ENCODE data around the gene TMEM258.

The TMEM258 gene

DNA sequence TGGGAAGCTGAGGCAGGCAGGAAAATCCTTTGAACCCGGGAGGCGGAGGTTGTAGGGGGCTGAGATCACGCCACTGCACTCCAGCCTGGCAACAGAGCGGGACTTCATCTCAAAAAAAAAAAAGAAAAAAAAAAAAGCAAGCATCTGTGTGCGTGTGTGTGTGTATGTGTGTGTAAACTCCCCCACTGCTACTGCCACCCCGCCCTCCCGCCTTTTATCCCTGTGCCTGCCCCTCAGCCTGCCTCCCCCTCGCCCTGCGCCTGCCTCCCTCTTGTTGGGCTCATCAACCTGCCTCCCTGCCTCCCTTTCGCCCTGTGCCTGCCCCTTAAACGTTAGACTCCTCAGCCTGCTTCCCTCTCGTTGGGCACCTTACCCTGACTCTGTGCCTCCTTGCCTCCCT lies 18.0 kb downstream of the TMEM258 start:
- DNase-seq: no peak

DNA sequence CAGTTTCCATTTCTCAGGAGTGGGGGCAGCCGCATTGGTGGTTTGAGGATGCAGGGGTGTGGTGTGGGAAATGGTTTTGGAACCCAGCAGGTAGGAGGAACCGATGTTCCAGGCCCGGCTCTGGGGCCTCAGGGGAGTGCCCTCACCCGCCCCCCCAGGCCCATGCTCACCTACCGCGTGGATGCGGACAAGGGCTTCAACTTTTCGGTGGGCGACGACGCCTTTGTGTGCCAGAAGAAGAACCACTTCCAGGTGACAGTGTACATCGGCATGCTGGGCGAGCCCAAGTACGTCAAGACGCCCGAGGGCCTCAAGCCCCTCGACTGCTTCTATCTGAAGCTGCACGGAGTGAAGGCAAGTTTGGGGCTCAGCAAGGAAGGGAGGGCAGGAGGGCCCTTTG lies 18.6 kb downstream of the TMEM258 start:
- no peak for DNase-seq

DNA sequence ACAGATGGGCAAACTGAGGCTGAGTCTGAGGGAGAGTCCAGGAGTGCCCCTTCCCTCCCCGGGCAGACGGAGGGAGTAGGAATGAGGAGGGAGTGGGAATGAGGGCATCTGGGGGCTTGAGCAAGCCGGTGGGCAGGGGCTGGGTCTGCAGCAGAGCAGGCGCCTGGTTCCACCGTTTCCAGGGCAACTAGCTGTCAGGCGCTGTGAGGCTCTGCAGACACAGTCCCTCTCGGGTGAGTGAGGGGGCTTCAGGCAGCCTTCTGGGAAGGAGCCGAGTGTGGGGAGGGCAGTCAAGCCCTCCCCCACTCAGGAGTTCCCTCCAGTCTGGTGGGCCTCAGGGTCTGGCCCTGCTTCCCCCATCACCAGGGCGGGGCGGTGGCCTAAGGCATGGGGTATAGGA lies 19.0 kb downstream of the TMEM258 start:
- DNase-seq: no peak

DNA sequence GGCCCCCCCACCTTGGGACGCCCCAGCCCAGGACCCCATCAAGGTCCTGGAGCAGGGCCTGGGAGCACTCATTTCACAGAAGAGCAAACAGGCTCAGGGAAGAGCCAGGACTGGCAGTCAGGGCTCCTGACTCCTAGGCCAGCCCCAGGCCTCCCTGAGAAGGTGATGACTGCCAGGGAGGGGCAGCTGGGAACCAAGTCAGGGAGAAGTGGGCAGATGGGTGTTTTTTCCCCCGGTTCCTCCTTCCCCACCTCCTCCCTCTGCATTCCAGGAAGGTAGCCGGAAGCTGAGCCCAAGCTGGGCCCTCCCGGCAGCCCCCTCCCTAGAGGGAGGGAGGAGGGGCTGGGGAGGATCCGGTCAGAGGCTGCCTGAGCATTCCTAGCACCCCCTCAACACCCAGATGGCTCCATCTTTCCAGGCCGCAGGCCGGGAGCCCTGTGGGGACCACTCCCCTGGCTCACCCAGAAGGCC lies 20.4 kb downstream of the TMEM258 start:
- DNase-seq: no peak

DNA sequence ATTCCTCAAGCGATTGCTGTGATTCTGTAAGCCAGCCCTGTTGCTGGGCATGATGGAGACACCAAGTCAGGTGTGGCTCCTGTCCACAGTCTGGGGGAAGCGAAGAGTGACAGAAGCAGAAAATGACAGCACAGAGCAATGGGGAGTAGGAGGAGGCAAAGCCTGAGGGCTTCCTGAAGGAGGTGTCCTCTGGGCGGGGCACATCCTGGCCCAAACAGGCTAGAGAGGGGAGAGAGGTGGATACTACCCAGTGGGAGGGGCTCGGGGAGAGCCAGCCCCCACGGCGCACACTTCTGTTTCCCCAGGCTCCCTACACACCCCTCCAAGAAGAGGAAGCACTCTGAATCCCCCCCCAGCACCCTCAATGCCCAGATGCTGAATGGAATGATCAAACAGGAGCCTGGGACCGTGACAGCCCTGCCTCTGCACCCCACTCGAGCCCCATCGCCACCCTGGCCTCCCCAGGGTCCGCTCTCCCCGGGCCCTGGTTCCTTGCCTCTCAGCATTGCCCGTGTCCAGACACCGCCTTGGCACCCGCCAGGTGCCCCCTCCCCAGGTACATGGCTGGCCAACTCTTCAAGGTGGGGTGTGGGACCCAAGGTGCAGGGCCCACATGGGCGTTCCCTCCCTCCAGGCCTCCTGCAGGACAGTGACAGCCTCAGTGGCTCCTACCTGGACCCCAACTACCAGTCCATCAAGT lies 21.1 kb downstream of the TMEM258 start:
- DNase-seq: no peak

DNA sequence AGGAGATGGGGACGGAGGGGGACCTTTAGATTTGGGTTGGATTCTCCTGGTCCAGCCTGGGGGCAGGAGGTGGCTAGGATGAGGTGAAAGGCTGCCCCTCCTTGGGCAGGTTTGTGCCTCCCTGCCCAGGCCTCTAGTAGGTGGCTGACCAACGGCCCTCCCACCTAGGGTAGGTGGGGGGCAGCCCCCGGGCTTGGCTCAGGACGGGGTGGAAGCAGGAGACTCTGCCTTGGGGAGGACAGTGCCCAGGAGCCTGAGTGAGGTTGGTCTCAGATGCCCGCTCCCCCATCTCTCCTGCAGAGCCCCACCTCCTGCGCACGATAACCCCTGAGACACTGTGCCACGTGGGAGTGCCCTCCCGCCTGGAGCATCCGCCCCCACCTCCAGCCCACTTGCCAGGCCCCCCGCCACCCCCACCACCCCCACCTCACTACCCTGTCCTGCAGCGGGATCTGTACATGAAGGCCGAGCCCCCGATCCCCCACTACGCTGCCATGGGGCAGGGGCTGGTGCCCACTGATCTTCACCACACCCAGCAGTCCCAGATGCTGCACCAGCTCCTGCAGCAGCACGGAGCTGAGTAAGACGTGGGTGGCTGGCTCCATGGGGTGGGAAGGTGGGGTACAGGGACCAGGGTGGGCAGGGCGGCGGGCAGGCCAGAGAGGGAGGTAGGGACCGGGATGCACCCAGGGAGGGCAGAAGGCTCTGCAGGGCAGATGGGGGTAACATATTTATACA lies 22.3 kb downstream of the TMEM258 start:
- DNase-seq: no peak

DNA sequence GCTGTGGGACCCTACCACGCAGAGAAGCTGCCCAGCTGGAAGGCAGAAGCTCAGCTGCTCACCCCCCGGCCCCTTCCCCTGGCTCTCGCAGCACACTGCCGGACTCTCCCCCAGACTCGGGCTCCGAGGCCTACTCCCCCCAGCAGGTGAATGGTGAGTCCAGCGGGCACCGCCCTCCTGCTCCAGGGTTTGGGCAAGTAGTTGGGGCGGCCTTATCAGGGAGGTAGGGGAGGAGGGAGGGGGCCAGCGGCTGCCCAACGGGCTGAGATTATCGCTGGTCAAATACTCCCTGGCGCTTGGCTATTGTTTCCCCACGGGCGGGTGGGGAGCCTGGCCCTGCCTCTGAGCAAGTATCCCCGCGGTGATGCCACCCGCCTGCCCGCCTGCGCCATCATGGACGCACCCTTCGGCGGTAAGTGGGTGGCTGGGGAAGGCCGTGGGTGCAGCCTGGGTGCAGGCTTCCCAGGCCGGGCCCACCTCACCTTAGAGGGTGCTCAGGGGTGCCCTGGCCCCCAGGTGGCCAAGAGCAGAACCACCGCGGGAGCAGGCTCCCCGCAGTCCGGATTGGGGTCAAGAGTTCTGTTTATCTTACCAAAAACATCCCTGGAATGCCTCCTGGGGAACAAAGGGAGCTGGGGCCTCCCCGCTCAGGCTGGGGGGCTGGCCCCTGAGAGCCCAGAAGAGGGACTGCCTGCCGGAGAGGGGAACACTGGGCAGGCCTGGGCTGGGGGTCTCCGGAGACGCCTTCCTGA lies 23.1 kb downstream of the TMEM258 start:
- no peak for DNase-seq

DNA sequence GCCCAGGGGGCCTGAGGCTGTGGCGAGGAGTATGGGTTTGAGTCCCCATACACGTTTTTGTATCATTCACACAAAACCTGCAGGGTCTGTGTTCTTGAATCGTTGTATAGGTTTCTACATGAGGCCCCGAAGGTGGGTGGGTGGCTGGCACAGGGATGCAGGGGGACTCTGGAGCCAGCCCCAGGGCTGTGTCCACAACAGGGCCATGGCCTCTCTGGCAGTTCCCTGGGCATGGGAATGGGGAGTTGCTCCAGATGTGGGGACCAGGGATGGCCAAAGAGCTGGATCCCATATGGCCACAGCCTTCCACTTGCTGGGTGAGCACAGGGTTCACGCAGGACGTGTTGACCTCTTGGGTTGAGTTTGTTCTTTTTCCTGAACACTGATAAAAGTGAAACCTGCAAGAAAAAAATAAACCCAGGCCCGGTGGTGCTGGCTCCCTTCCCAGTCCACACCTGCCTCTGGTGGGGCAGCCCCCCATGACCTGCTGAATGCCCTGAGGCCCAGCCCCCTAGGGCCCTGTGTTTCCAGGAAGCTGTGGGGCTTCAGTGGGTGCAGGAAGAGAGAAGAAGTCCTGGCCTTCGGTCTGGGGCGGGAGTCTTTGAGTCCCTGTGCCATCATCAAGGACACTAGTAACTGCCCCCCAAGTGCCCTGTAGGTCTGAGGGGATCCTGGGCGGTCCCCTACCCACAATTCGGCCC lies 23.9 kb downstream of the TMEM258 start:
- DNase-seq: no peak

DNA sequence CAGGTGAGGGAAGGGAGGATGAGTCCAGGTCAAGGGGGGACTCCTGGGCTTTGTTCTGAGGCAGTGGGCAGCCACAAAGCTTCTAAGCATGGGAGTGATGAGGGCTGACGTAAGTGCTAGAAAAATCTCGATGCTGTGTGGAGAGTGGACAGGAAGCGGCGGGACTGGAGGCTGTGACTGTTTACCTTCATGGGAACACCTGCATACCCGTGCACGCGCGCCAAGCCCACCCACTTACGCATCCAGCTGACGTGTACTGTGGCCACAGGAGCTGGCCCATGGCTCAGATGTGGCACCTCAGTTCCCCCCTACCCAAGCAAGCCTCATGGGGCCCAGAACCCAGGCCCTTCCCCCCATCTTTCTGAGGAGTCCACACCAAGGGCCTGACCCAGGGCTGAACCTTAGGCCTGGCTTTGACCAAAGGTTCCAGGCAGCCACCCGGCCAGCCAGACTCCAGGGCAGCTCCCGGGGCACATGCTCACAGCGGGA lies 26.0 kb downstream of the TMEM258 start:
- DNase-seq: no peak

DNA sequence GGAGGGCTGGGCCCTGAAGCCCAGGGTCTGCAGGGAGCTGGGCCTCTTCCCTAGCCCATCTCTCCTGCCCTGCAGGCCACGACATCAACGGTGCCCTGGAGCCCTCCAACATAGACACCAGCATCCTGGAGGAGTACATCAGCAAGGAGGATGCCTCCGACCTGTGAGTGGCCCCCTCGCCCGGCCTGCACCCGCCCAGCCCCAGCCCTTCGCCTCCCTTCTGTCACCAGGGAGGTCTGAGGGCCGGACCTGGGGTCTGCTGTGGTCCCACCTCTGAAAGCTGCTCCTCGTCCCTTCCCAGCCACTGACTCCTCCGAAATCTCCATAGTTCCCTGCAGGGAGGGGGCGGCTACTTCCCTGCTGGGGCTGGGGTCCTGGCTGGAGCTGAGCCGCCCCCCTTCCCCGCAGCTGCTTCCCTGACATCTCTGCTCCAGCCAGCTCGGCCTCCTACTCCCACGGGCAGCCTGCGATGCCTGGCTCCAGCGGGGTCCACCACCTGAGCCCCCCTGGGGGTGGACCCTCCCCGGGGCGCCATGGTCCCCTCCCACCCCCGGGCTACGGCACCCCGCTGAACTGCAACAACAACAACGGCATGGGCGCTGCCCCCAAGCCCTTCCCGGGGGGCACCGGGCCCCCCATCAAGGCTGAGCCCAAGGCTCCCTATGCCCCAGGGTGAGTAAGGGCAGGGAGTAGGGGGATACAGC lies 26.7 kb downstream of the TMEM258 start:
- DNase-seq: no peak

DNA sequence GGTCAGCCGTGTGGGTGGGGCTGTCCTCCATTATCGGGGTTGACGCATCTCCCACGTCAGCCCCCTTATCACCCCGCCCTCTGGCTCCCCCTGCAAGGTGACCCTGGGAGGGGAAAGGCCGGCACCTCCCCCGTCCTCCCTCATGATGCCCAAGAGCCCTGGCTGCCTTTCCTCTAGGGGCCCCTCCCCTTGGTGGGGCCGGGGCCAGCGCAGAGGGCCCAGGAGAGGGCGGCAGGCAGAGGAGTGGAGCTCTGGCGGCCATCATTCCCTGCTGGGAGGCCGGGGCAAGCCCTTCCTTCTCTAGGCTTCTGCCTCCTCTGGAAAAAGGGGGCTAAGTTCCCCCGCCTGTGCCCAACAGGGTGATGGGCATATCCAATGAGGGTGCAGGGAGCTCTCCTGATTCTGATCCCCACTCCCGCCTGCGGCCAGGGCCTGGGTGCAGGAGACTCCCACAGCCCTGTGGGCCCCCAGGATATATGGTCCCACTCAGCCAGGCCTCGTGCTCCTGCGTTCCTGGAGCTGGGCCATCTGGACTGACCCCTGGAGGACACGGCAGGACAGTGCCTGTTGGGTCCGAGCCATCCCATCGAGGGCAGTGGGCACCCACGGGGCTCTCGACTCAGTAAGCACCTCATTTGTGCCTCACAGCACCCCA lies 27.7 kb downstream of the TMEM258 start:
- no peak for DNase-seq

DNA sequence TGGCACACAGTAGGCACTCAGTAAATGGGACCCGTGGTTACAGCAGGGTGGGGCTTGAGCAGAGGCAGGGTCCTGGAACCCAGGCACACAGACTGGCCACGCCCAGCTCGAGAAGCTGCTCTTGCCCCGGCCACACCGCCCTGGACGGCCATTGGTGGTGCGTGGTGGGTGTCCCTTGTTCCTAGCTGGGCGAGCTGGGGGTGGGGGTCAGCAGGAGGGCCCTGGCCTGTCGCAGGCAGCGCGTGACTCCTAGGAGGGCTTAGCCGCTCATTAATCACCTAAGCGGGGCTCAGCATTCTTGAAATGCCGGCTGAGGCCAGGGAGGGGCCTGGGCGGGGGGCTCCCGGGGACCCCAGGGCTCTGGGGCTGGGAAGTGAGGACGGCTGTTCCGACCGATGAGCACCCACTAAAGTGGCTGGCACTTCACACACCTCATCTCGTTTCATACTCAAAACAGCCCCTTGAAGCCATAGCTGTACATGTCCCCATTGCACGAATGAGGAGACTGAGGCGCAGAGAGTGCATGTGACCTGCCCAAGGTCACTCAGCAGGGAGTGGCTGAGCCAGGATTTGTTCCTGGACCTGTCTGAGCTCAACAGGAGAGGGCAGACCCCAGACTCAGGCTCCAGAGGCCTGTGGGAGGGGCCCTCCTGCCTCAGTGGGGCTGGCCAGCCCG lies 28.3 kb downstream of the TMEM258 start:
- DNase-seq: no peak

DNA sequence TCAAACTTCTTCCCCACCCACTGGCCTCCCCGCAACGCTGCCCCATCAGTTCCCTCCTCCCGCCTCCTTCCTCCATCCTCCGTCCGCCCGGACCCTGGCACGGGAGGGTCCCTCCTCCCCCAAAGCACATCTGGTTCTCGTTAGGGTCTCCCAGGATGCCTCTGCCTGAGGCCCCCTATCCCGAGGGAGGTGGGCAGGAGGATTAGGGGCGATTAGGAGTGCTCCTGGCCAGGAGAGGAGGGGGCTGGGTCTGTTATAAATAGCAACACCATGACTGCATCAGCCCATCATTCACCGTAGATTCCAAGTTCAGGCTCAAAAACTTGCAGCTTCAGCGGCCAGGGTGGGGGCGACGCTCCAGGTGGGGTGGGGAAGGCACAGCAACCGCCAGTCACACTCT lies 29.6 kb downstream of the TMEM258 start:
- no peak for DNase-seq

DNA sequence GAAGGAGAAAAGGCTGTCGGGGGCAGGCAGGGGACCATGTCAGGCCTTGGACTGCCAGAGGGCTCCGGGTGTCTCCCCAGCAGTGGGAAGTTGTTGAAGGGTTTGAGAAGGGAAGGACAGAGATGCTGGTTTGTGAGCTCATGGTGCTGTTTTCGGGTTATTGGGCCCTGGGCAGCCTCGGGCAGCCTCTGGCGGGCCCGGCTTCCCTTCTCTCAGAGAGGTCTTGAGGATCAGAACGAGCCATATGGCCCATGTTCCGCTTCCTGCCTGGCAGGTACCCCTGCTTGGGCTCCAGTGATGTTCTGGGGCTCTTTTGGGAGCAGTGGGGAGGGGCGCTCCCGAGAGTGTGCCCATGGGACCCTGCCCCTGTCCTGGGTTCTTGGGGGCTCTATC lies 30.2 kb downstream of the TMEM258 start:
- no peak for DNase-seq

DNA sequence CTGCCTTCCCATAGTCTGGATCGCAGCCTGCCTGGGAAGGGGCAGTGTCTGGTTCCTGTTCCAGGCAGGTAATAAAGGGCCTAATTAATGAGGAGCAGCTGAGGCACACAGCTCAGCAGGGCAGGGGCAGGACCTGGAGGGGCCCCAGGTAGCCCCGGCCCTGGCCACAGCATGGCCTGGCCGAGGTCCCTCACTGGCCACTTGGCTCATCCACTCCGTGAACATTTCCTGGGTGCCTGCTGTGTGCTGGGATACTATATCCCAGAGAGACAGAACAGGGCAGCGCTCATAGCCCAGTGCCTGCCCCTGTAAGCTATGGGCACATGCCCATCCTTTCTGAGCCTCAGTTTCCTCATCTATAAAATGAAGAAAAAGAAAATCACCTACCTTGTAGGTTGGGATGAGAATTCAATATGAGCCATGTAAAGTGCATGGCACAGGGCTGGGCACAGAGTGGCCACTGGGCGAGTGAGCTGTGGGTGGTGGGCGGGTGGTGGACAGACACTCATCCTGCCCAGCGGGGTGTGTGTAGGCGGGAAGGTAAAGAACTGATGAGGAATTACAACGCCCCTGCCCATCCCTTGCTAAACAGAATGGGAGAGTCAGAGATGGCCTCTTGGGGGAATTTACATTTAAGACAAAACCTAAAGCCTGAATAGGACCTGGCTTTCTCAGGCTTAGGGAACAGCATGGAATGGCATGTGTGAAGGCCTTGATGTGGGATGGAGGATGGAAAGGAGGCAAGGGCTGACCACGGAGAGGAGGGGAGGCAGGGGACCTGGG lies 30.8 kb downstream of the TMEM258 start:
- no peak for DNase-seq

DNA sequence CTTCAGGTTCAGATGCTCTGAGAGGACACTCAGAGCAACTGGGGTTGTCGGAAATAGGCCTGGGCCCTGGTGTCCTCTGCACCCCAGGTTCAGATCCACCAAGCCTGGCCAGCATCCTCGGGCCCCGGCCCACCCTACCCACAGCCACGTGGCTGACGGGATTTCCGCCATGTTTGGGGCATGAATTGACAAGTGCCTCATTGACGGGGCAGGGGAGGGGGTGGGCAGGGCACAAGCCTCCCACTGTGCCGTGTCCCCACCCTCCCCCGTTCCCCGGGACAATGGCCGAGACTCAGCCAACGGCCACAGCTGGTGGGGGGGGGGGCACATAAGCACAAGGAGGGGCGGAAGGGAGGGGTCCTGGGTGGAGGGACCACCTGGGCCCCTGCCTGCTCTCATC lies 31.5 kb downstream of the TMEM258 start:
- no peak for DNase-seq

DNA sequence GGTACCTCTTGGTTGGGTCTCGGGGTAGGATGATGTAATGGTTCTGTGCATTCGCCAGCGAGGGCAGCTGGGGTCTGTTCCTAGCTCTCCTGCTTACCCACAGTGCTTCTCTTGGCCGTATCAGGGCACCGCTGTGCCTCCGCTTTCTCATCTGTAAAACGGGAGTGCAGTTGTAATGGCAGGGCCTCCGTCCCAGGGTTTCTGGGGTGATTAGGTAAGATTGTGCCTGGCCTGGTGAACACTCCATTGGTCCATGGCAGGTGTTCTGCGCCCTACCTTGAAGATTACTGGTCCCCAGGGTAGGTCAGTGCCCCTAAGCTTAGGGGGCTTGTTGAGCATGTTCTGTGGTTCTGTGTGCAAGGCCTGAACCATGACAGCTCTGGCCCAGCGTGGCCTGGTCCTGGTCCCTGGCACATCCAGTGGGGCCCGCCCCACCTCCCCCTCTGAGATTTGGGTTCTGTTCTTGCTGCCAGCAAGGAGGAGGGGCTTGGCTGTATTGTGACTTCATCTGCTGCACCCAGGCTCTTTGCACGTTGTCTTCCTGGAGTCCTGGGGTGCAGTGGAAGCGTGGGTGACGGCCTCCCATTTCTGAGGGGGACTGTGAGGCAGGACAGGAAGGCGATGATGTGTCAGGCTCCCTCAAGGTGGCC lies 35.1 kb downstream of the TMEM258 start:
- DNase-seq: no peak

DNA sequence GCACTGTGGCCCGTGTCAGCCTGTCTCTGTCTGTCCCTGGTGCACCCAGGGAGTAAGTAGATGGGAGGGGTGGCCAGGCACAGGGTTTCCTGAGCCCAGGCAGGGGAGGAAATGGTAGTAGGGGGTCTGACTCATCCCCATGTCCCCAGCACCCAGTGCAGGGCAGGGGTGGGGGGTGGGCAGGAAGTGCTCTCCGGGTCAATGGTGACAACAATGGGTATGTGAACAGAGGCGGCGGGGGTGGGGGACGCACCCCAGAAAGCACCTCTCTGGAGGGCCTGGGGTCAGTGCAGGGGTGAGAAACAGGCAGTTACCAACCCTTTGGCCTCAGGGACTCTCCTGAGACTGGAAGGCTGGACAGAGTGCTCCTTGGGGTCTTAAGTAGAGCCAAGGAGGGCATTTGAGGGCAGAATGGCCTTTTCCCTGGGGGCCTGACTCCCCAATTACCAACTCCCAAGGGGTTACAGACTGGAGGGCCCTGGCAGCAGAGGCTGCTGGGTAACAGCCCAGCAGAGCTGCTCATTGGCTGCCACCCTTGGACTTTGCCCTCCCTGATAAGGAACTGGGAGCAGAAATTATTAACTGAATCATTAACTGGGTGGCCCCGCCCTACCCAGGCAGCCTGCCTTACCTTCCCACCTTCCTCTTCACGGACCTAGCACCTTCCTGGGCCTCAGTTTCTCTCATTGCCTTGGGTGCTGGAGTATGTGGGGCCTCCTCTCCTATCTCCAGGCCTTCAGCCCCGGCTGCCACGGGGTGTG lies 35.8 kb downstream of the TMEM258 start:
- peak; percentile 58 for DNase-seq

DNA sequence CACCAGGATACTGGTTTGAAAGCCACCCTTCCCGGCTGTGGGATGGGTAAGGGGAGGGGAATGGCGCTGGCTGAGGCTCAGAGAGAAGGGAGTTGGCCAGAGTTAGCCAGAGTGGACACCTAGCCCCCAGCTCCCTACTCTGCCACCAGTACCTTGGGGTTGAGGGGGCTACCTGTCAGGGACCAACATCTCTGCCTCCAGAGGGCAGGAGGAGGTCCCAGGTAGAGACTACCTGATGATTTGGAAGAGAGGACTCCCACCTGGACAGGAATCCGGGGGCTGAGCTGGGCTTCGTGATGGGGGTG lies 36.3 kb downstream of the TMEM258 start:
- no peak for DNase-seq

All from hematopoietic multipotent progenitor cell treated with erythropoietin and hydrocortisone succinate and interleukin-3 and kit ligand, for 6 days (in vitro differentiated cells).